Activated T-cell treated with anti-CD3 and anti-CD28 coated beads, Interleukin-2, amount 50 U/mL, for 4 hours (primary cell): ENCODE results near the gene PIK3R4. TPM values are rescaled to one million over a fixed set of nuclear protein-coding genes. Genes with fewer than 3 reads are reported as not detected.

ENCODE experiments used
- ATAC-seq, 2 donors: fragments of 200-7000 bp; cut with Tn5 transposase; one replicate each; pipeline ENCODE4 v1.10.0; 2021
- DNase-seq: peaks from one replicate; pipeline ENCODE4 v3.0.0-alpha.2; 2020
- H3K27me3 Mint-ChIP-seq: one replicate; pipeline ENCODE4 v1.8.0; 2021; ENCODE audit warnings: low read depth, mixed read lengths
- H3K36me3 Mint-ChIP-seq: one replicate; pipeline ENCODE4 v1.8.0; 2022; ENCODE audit warnings: mixed read lengths; ENCODE audit not compliant: insufficient read depth
- H3K4me1 Mint-ChIP-seq: one replicate; pipeline ENCODE4 v1.8.0; 2021; ENCODE audit warnings: low read depth, mixed read lengths
- H3K4me3 Mint-ChIP-seq: one replicate; pipeline ENCODE4 v1.8.0; 2021; ENCODE audit warnings: mild to moderate bottlenecking, moderate library complexity, mixed read lengths
- H3K9me3 Mint-ChIP-seq: one replicate; pipeline ENCODE4 v1.8.0; 2021; ENCODE audit warnings: mixed read lengths
- total RNA-seq, 3 donors: library from RNA; stranded (reverse); gene quantifications; one replicate each; pipeline ENCODE4 v1.2.1, GENCODE V29; 2021

The PIK3R4 gene
- total RNA-seq, 3 donors from 2014 or later = 31.1 to 34.1 (median 33.7) TPM

- Mint-ChIP-seq H3K9me3 (no peaks in the 10 kb centered on the region), H3K4me3 (no peak overlapping the region), H3K4me1 (no peaks in the 10 kb centered on the region), H3K27me3 (no peaks in the 10 kb centered on the region), H3K36me3 (peaks cover 2% of the 10 kb centered on the region)
- no peak for DNase-seq
- no peak for ATAC-seq
Observed at GRCh38 chr3:130656627-130657026, 90.0 kb downstream of the PIK3R4 start.

DNA sequence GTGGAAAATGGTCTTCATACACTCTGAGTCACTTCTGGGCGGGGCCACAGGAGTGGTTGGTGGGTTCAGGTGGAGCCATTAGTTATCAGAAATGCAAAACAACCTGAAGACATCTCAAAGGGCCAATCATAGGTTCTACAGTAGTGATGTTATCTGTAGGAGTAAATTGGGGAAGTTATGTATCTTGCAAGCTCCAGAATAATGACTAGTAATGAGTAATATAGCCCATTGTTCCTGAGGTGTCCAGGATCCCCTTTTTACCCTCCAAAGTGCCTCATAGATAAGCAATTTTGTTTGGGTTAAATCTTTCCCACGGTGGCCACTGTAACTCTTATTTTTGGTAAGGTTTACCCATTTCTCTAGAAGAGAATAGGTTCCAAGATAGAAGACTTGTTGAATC, 91.7 kb downstream of the PIK3R4 start:
- Mint-ChIP-seq H3K4me1 (no peaks in the 10 kb centered on the region), H3K9me3 (no peaks in the 10 kb centered on the region), H3K36me3 (peaks cover 2% of the 10 kb centered on the region), H3K4me3 (no peak overlapping the region), H3K27me3 (no peaks in the 10 kb centered on the region)
- ATAC-seq (no peak), DNase-seq (no peak)

GRCh38 chr3:130654091-130654490, 92.5 kb downstream of the PIK3R4 start:
- Mint-ChIP-seq H3K27me3 (no peaks in the 10 kb centered on the region), H3K36me3 (peaks cover 2% of the 10 kb centered on the region), H3K4me3 (no peak overlapping the region), H3K4me1 (no peaks in the 10 kb centered on the region), H3K9me3 (no peaks in the 10 kb centered on the region)
- ATAC-seq (no peak), DNase-seq (no peak)

DNA sequence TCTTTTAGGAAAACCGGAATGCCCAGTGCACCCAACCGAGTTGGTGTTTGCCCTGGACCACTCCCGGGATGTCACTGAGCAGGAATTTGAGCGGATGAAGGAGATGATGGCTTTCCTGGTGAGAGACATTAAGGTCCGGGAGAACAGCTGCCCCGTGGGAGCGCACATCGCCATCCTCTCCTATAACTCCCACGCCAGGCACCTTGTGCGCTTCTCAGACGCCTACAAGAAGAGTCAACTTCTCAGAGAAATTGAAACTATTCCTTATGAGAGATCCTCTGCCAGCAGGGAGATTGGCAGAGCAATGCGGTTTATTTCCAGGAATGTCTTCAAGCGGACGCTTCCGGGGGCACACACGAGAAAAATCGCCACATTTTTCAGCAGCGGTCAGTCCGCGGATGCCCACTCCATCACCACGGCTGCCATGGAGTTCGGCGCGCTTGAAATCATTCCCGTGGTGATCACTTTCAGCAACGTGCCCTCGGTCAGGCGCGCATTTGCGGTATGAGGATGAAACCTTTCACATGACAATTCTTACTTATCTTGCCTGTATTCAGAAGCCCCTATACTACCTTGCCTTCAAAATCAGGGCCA, 97.5 kb downstream of the PIK3R4 start:
- Mint-ChIP-seq H3K4me3 (no peak overlapping the region), H3K9me3 (no peaks in the 10 kb centered on the region), H3K4me1 (no peaks in the 10 kb centered on the region), H3K27me3 (peaks cover 3% of the 10 kb centered on the region), H3K36me3 (no peaks in the 10 kb centered on the region)
- no peak for DNase-seq
- no peak for ATAC-seq

GRCh38 chr3:130648293-130648692, 98.3 kb downstream of the PIK3R4 start:
- ATAC-seq = no peak

DNA sequence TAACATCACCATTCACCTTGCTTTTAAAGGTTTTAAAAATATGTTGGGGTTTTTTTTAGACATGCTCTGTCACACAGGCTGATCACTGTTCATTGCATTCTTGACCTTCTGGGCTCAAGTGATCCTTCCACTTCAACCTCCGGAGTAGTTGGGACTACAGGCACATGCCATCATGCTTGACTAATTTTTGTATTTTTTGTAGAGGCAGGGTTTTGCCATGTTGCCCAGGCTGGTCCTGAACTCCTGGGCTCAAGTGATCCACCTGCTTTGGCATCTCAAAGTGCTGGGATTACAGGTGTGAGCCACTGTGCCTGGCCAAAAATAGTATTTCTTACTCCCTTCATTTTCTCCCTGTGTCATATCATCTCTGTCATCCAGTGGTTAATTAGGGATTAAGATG, 101.4 kb downstream of the PIK3R4 start:
- no peak for DNase-seq
- Mint-ChIP-seq H3K36me3 (no peaks in the 10 kb centered on the region), H3K27me3 (peaks cover 14% of the 10 kb centered on the region), H3K9me3 (no peaks in the 10 kb centered on the region), H3K4me1 (no peaks in the 10 kb centered on the region), H3K4me3 (no peak overlapping the region)
- no peak for ATAC-seq

More at GRCh38 chr3:130648293-130648692, 98.3 kb downstream of the PIK3R4 start:
- Mint-ChIP-seq H3K9me3 (no peaks in the 10 kb centered on the region), H3K4me1 (no peaks in the 10 kb centered on the region), H3K4me3 (no peak overlapping the region), H3K36me3 (no peaks in the 10 kb centered on the region), H3K27me3 (peaks cover 3% of the 10 kb centered on the region)
- no peak for DNase-seq

DNA sequence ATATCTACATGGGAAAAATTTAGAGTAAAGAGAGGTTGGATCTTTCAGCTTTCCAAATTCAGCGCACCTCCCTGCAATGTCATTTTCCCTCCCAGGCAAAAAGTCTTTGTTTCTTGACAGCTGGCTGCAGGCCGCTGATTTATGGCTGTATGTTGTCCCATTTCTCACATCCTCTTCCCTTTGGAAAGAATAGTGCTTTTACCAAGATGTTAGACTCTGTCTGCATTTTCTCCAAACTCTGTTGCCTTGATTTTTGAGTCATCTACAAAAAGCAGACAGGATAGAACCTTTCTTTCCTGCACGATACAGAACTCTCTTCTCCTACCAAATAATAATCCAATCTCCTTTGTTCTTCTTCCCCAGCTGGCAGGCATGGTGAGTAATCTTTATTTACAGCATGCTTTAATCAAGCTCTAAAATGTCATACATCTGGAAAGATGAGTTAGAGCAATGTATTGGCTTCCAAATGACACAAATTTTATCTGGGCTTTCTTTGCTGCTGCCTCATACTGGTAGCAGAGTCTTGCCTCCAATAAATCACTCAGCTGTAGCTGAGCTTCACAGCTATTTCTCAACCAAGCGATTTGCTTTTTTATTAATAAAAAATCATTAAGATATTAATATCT, 101.9 kb downstream of the PIK3R4 start:
- H3K4me3 Mint-ChIP-seq = no peak overlapping the region
- no peaks in the 10 kb centered on the region for H3K9me3 Mint-ChIP-seq
- no peak for DNase-seq
- H3K4me1 Mint-ChIP-seq = no peaks in the 10 kb centered on the region
- ATAC-seq = no peak
- H3K36me3 Mint-ChIP-seq = no peaks in the 10 kb centered on the region
- H3K27me3 Mint-ChIP-seq = peaks cover 14% of the 10 kb centered on the region

DNA sequence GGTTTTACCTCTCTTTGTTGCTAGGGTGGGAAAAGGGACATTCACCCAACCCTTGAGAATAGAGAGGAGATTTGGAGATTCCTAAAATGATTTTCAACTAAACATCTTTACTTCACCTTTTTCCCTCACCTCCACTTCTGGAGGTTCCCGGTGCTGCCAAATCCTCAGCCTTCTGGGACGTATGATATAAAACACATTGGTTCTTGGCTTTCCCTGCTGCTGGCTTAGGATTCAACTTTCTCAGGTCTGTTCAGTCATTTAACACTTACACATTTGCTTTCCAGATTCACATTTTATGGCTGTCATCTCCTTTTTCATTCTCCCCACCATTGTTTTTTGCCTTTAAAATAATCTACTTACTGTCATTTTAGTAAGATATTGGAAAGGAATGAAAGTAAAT, 106.6 kb downstream of the PIK3R4 start:
- Mint-ChIP-seq H3K27me3 (peaks cover 11% of the 10 kb centered on the region), H3K9me3 (peaks cover 4% of the 10 kb centered on the region), H3K4me1 (no peaks in the 10 kb centered on the region), H3K4me3 (no peak overlapping the region), H3K36me3 (no peaks in the 10 kb centered on the region)
- ATAC-seq (no peak), DNase-seq (no peak)

GRCh38 chr3:130636480-130637234, 110.0 kb downstream of the PIK3R4 start:
- DNase-seq (no peak), ATAC-seq (no peak)
- no peaks in the 10 kb centered on the region for H3K36me3 Mint-ChIP-seq
- no peak overlapping the region for H3K4me3 Mint-ChIP-seq
- H3K9me3 Mint-ChIP-seq = peaks cover 4% of the 10 kb centered on the region
- no peaks in the 10 kb centered on the region for H3K4me1 Mint-ChIP-seq
- H3K27me3 Mint-ChIP-seq = peaks cover 7% of the 10 kb centered on the region

GRCh38 chr3:130635978-130636377, 110.7 kb downstream of the PIK3R4 start:
- no peaks in the 10 kb centered on the region for H3K4me1 Mint-ChIP-seq
- peaks cover 4% of the 10 kb centered on the region for H3K27me3 Mint-ChIP-seq
- H3K4me3 Mint-ChIP-seq = no peak overlapping the region
- peaks cover 4% of the 10 kb centered on the region for H3K9me3 Mint-ChIP-seq
- DNase-seq = no peak
- ATAC-seq = no peak
- H3K36me3 Mint-ChIP-seq = no peaks in the 10 kb centered on the region

- Mint-ChIP-seq H3K27me3 (no peaks in the 10 kb centered on the region), H3K4me3 (no peak overlapping the region), H3K9me3 (peaks cover 4% of the 10 kb centered on the region), H3K36me3 (no peaks in the 10 kb centered on the region), H3K4me1 (no peaks in the 10 kb centered on the region)
- ATAC-seq (no peak), DNase-seq (no peak)
Observed at GRCh38 chr3:130635285-130635684, 111.3 kb downstream of the PIK3R4 start.

Other genes starting within 250 kb of the PIK3R4 start
- gene COL6A6, start 229.7 kb downstream of the PIK3R4 start, total RNA-seq = not detected
- 10 to 100 TPM; 50.2 to 55.3 (median 51.9) TPM for gene ATP2C1, start 147.3 kb upstream of the PIK3R4 start, total RNA-seq